Measurements from ENCODE around the gene ERC1.
A peak's percentile ranks its signal among the peaks of the same experiment; 100 is the strongest.

Gene ERC1

GRCh38 chr12:1347294-1347693 lies 356.3 kb downstream of the ERC1 start:
- Histone ChIP-seq H3K9me3 (ENCODE audit: control insufficient read depth, low read length) (no peaks in the 10 kb centered on the region), H3K23ac (ENCODE audit: low read length in 2 of 2) (no peak overlapping the region), H3K4me2 (ENCODE audit: low read length, poor library complexity, severe bottlenecking) (no peak overlapping the region), H2BK5ac (ENCODE audit: low read depth, low read length, poor library complexity, severe bottlenecking) (no peak overlapping the region), H3K18ac (ENCODE audit: low read depth in 1 of 2, low read length in 2 of 2) (no peak overlapping the region), H2AK5ac (ENCODE audit: low read length, severe bottlenecking) (no peak overlapping the region), H3K4me3 (ENCODE audit: insufficient read depth in 1 of 2, low read depth in 1 of 2, low read length in 2 of 2) (no peak overlapping the region), H4K8ac (ENCODE audit: low read length) (no peak overlapping the region), H2BK15ac (ENCODE audit: low read depth, poor library complexity, severe bottlenecking) (no peak overlapping the region), H3K79me1 (replicated peaks; ENCODE audit: low read length, poor library complexity, severe bottlenecking) (no peaks in the 10 kb centered on the region), H3K27me3 (ENCODE audit: control insufficient read depth in 1 of 2, insufficient read depth in 1 of 2, low read length in 2 of 2) (no peaks in the 10 kb centered on the region), H3K36me3 (ENCODE audit: control insufficient read depth in 1 of 2, insufficient read depth in 2 of 2, low read depth in 1 of 2, low read length in 2 of 2) (no peaks in the 10 kb centered on the region), H4K91ac (ENCODE audit: low read length) (no peak overlapping the region), H3K14ac (ENCODE audit: low read length in 2 of 2) (no peak overlapping the region), H3K4me1 (ENCODE audit: control insufficient read depth, insufficient read depth, low read depth, low read length) (peaks cover 13% of the 10 kb centered on the region), H3K4ac (ENCODE audit: low read depth in 1 of 2, low read length in 2 of 2) (no peak overlapping the region), H3K9ac (ENCODE audit: low read length) (no peak overlapping the region), H2BK12ac (ENCODE audit: low read length in 2 of 2) (no peak overlapping the region), H3K27ac (ENCODE audit: low read length, poor library complexity, severe bottlenecking) (no peak overlapping the region), H2AFZ (ENCODE audit: low read depth, low read length) (no peak overlapping the region), H2BK120ac (ENCODE audit: low read depth, low read length) (no peak overlapping the region)
- DNase-seq = no peak

- H3K27ac ChIP-seq (ENCODE audit: low read length, poor library complexity, severe bottlenecking) = no peak overlapping the region
- no peaks in the 10 kb centered on the region for H3K79me1 ChIP-seq (replicated peaks; ENCODE audit: low read length, poor library complexity, severe bottlenecking)
- H3K9ac ChIP-seq (ENCODE audit: low read length) = no peak overlapping the region
- no peak overlapping the region for H2AFZ ChIP-seq (ENCODE audit: low read depth, low read length)
- no peak overlapping the region for H2BK5ac ChIP-seq (ENCODE audit: low read depth, low read length, poor library complexity, severe bottlenecking)
- no peaks in the 10 kb centered on the region for H3K36me3 ChIP-seq (ENCODE audit: control insufficient read depth in 1 of 2, insufficient read depth in 2 of 2, low read depth in 1 of 2, low read length in 2 of 2)
- no peak overlapping the region for H3K23ac ChIP-seq (ENCODE audit: low read length in 2 of 2)
- H3K4me1 ChIP-seq (ENCODE audit: control insufficient read depth, insufficient read depth, low read depth, low read length) = peaks cover 13% of the 10 kb centered on the region
- H3K14ac ChIP-seq (ENCODE audit: low read length in 2 of 2) = no peak overlapping the region
- WGBS = 94% methylated on average over 3 of the region's 6 CpGs
- no peak overlapping the region for H4K8ac ChIP-seq (ENCODE audit: low read length)
- no peaks in the 10 kb centered on the region for H3K9me3 ChIP-seq (ENCODE audit: control insufficient read depth, low read length)
- H3K18ac ChIP-seq (ENCODE audit: low read depth in 1 of 2, low read length in 2 of 2) = no peak overlapping the region
- H3K4me2 ChIP-seq (ENCODE audit: low read length, poor library complexity, severe bottlenecking) = no peak overlapping the region
- H2BK12ac ChIP-seq (ENCODE audit: low read length in 2 of 2) = no peak overlapping the region
- H3K27me3 ChIP-seq (ENCODE audit: control insufficient read depth in 1 of 2, insufficient read depth in 1 of 2, low read length in 2 of 2) = no peaks in the 10 kb centered on the region
- H2BK120ac ChIP-seq (ENCODE audit: low read depth, low read length) = no peak overlapping the region
- no peak overlapping the region for H3K4me3 ChIP-seq (ENCODE audit: insufficient read depth in 1 of 2, low read depth in 1 of 2, low read length in 2 of 2)
- no peak for DNase-seq
- no peak overlapping the region for H2BK15ac ChIP-seq (ENCODE audit: low read depth, poor library complexity, severe bottlenecking)
- H3K4ac ChIP-seq (ENCODE audit: low read depth in 1 of 2, low read length in 2 of 2) = no peak overlapping the region
- H4K91ac ChIP-seq (ENCODE audit: low read length) = no peak overlapping the region
- H2AK5ac ChIP-seq (ENCODE audit: low read length, severe bottlenecking) = peak overlapping the region; percentile 88
Measured at GRCh38 chr12:1348606-1349005, 357.6 kb downstream of the ERC1 start.

- H3K23ac ChIP-seq (ENCODE audit: low read length in 2 of 2) = no peak overlapping the region
- peak; percentile 79 for DNase-seq
Measured at GRCh38 chr12:1350055-1350933, 359.3 kb downstream of the ERC1 start.

GRCh38 chr12:1350934-1351240 lies 359.9 kb downstream of the ERC1 start:
- no peak overlapping the region for H2BK120ac ChIP-seq (ENCODE audit: low read depth, low read length)
- H3K23ac ChIP-seq (ENCODE audit: low read length in 2 of 2) = no peak overlapping the region
- H3K36me3 ChIP-seq (ENCODE audit: control insufficient read depth in 1 of 2, insufficient read depth in 2 of 2, low read depth in 1 of 2, low read length in 2 of 2) = no peaks in the 10 kb centered on the region
- peak overlapping the region; percentile 51 for H4K8ac ChIP-seq (ENCODE audit: low read length)
- H3K18ac ChIP-seq (ENCODE audit: low read depth in 1 of 2, low read length in 2 of 2) = peak overlapping the region; percentile 34 to 80
- no peak overlapping the region for H3K9ac ChIP-seq (ENCODE audit: low read length)
- H3K79me1 ChIP-seq (replicated peaks; ENCODE audit: low read length, poor library complexity, severe bottlenecking) = peaks cover 4% of the 10 kb centered on the region
- H2BK5ac ChIP-seq (ENCODE audit: low read depth, low read length, poor library complexity, severe bottlenecking) = peak overlapping the region; percentile 95
- H3K4me3 ChIP-seq (ENCODE audit: insufficient read depth in 1 of 2, low read depth in 1 of 2, low read length in 2 of 2) = no peak overlapping the region
- no peaks in the 10 kb centered on the region for H3K27me3 ChIP-seq (ENCODE audit: control insufficient read depth in 1 of 2, insufficient read depth in 1 of 2, low read length in 2 of 2)
- H3K27ac ChIP-seq (ENCODE audit: low read length, poor library complexity, severe bottlenecking) = peak overlapping the region; percentile 94
- DNase-seq = no peak
- no peak overlapping the region for H2BK15ac ChIP-seq (ENCODE audit: low read depth, poor library complexity, severe bottlenecking)
- peak overlapping the region; percentile 99 for H2AK5ac ChIP-seq (ENCODE audit: low read length, severe bottlenecking)
- H3K4me1 ChIP-seq (ENCODE audit: control insufficient read depth, insufficient read depth, low read depth, low read length) = peaks cover 15% of the 10 kb centered on the region
- H4K91ac ChIP-seq (ENCODE audit: low read length) = peak overlapping the region; percentile 87
- H3K14ac ChIP-seq (ENCODE audit: low read length in 2 of 2) = no peak overlapping the region
- H2AFZ ChIP-seq (ENCODE audit: low read depth, low read length) = no peak overlapping the region
- H3K9me3 ChIP-seq (ENCODE audit: control insufficient read depth, low read length) = no peaks in the 10 kb centered on the region
- H2BK12ac ChIP-seq (ENCODE audit: low read length in 2 of 2) = peak overlapping the region; percentile 68 to 89
- 67% methylated on average over 1 of the region's 1 CpG for WGBS
- H3K4ac ChIP-seq (ENCODE audit: low read depth in 1 of 2, low read length in 2 of 2) = no peak overlapping the region
- H3K4me2 ChIP-seq (ENCODE audit: low read length, poor library complexity, severe bottlenecking) = no peak overlapping the region

More at GRCh38 chr12:1350055-1350933, 359.3 kb downstream of the ERC1 start:
- H3K4me3 ChIP-seq (ENCODE audit: insufficient read depth in 1 of 2, low read depth in 1 of 2, low read length in 2 of 2) = no peak overlapping the region
- H4K8ac ChIP-seq (ENCODE audit: low read length) = peak overlapping the region; percentile 51
- no peak overlapping the region for H3K4ac ChIP-seq (ENCODE audit: low read depth in 1 of 2, low read length in 2 of 2)
- H3K14ac ChIP-seq (ENCODE audit: low read length in 2 of 2) = no peak overlapping the region
- H2BK15ac ChIP-seq (ENCODE audit: low read depth, poor library complexity, severe bottlenecking) = no peak overlapping the region
- H3K79me1 ChIP-seq (replicated peaks; ENCODE audit: low read length, poor library complexity, severe bottlenecking) = peaks cover 4% of the 10 kb centered on the region
- H3K9me3 ChIP-seq (ENCODE audit: control insufficient read depth, low read length) = no peaks in the 10 kb centered on the region
- no peaks in the 10 kb centered on the region for H3K27me3 ChIP-seq (ENCODE audit: control insufficient read depth in 1 of 2, insufficient read depth in 1 of 2, low read length in 2 of 2)
- H3K27ac ChIP-seq (ENCODE audit: low read length, poor library complexity, severe bottlenecking) = peak overlapping the region; percentile 94
- no peak overlapping the region for H2BK120ac ChIP-seq (ENCODE audit: low read depth, low read length)
- H2BK12ac ChIP-seq (ENCODE audit: low read length in 2 of 2) = peak overlapping the region; percentile 68 to 89
- 15% methylated on average over 6 of the region's 6 CpGs for WGBS
- H2AK5ac ChIP-seq (ENCODE audit: low read length, severe bottlenecking) = peak overlapping the region; percentile 99
- no peak overlapping the region for H3K4me2 ChIP-seq (ENCODE audit: low read length, poor library complexity, severe bottlenecking)
- peaks cover 13% of the 10 kb centered on the region for H3K4me1 ChIP-seq (ENCODE audit: control insufficient read depth, insufficient read depth, low read depth, low read length)
- peak overlapping the region; percentile 34 to 80 for H3K18ac ChIP-seq (ENCODE audit: low read depth in 1 of 2, low read length in 2 of 2)
- peak overlapping the region; percentile 0 for H3K9ac ChIP-seq (ENCODE audit: low read length)
- peak overlapping the region; percentile 95 for H2BK5ac ChIP-seq (ENCODE audit: low read depth, low read length, poor library complexity, severe bottlenecking)
- no peak overlapping the region for H2AFZ ChIP-seq (ENCODE audit: low read depth, low read length)
- peak overlapping the region; percentile 87 for H4K91ac ChIP-seq (ENCODE audit: low read length)
- no peaks in the 10 kb centered on the region for H3K36me3 ChIP-seq (ENCODE audit: control insufficient read depth in 1 of 2, insufficient read depth in 2 of 2, low read depth in 1 of 2, low read length in 2 of 2)

All from mesenchymal stem cell (in vitro differentiated cells and primary cell).